H1 (cell line): ENCODE data around the gene GRIA3.

Source experiments
- CTCF ChIP-seq, 3 experiments: IDR thresholded peaks; 1 replicate in 2 of 3; 2 replicates in 1 of 3; pipeline versions ENCODE4 v1.5.1 to v1.6.1; 2011; ENCODE audit warnings: low read length in 3 of 3, mild to moderate bottlenecking in 3 of 3, inconsistent platforms in 2 of 3, low read depth in 1 of 3, moderate library complexity in 1 of 3; ENCODE audit not compliant: insufficient read depth in 1 of 3; ENCODE audit errors: control extremely low read depth in 1 of 3
- EP300 ChIP-seq, 2 experiments: IDR thresholded peaks; 1 replicate in 1 of 2; 2 replicates in 1 of 2; pipeline ENCODE4 v1.6.1; 2011 to 2012; ENCODE audit warnings: low read depth in 2 of 2, low read length in 2 of 2, mild to moderate bottlenecking in 2 of 2, borderline replicate concordance in 1 of 2, inconsistent platforms in 1 of 2, moderate library complexity in 1 of 2
- EZH2 ChIP-seq: fragments of 200-600 bp; sonication (generic); IDR thresholded peaks from 2 replicates; pipeline ENCODE4 v1.7.1; 2012; ENCODE audit warnings: low read depth, mild to moderate bottlenecking, moderate library complexity, low read length, inconsistent platforms; ENCODE audit not compliant: severe bottlenecking
- POLR2A ChIP-seq, 2 experiments: IDR thresholded peaks; 1 replicate in 1 of 2; 2 replicates in 1 of 2; pipeline ENCODE4 v1.6.1; 2011; ENCODE audit warnings: low read depth in 2 of 2, low read length in 2 of 2, mild to moderate bottlenecking in 2 of 2; ENCODE audit errors: control extremely low read depth in 1 of 2
- POLR2AphosphoS5 ChIP-seq: IDR thresholded peaks from 2 replicates; pipeline ENCODE4 v1.6.1; 2011; ENCODE audit warnings: low read depth, low read length
- SIN3A ChIP-seq, 2 experiments: IDR thresholded peaks in 1 of 2; conservative IDR thresholded peaks in 1 of 2; 2 replicates each; pipeline ENCODE4 v1.6.1; 2011 to 2012; ENCODE audit warnings: low read length in 2 of 2, improper control_type of control experiment in 1 of 2, low read depth in 1 of 2, mild to moderate bottlenecking in 1 of 2
- SIX5 ChIP-seq: IDR thresholded peaks from 2 replicates; pipeline ENCODE4 v1.6.1; 2011; ENCODE audit warnings: mild to moderate bottlenecking, low read depth, low read length
- TAF7 ChIP-seq: optimal IDR thresholded peaks from 2 replicates; pipeline ENCODE3; 2011; ENCODE audit warnings: low read depth, mild to moderate bottlenecking, inconsistent platforms, low read length, moderate library complexity, borderline replicate concordance
- USF2 ChIP-seq: IDR thresholded peaks from 2 replicates; pipeline ENCODE4 v1.6.1; 2011; ENCODE audit warnings: low read length, improper control_type of control experiment
- TF ChIP-seq, protein P1 (sequence below): IDR thresholded peaks from 2 replicates; pipeline ENCODE4 v1.6.1; 2012; ENCODE audit warnings: inconsistent platforms

GRCh38 chrX:123330229-123330942 lies 146.3 kb downstream of the GRIA3 start:
- TF ChIP-seq CTCF (IDR thresholded peaks at IDR 0.05; ENCODE audit: control extremely low read depth in 1 of 3, insufficient read depth in 1 of 3, low read depth in 1 of 3, low read length in 3 of 3): no peak
- no peak for TF ChIP-seq EZH2
- no peak for TF ChIP-seq USF2
- no peak for TF ChIP-seq SIX5
- no peak for TF ChIP-seq SIN3A (conservative IDR thresholded peaks at IDR 0.05 in 1 of 2, IDR thresholded peaks at IDR 0.05 in 1 of 2; ENCODE audit: low read depth in 1 of 2, low read length in 2 of 2)
- TF ChIP-seq POLR2A (IDR thresholded peaks at IDR 0.05; ENCODE audit: control extremely low read depth in 1 of 2, low read depth in 2 of 2, low read length in 2 of 2): no peak
- TF ChIP-seq POLR2AphosphoS5: no peak
- TF ChIP-seq, protein P1, sequence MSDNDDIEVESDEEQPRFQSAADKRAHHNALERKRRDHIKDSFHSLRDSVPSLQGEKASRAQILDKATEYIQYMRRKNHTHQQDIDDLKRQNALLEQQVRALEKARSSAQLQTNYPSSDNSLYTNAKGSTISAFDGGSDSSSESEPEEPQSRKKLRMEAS: no peak
- no peak for TF ChIP-seq TAF7
- no peak for TF ChIP-seq EP300 (IDR thresholded peaks at IDR 0.05; ENCODE audit: borderline replicate concordance in 1 of 2, low read depth in 2 of 2, low read length in 2 of 2)
